Lung (tissue), 12 donors: ENCODE data around the gene WDR20. TPM values are rescaled to one million over a fixed set of nuclear protein-coding genes. Genes with fewer than 3 reads are reported as not detected.
A peak's percentile ranks its signal among the peaks of the same experiment; 100 is the strongest.

ENCODE experiments used
- ATAC-seq: fragments of 200-7000 bp; cut with Tn5 transposase; one replicate; pipeline ENCODE4 v1.9.1; 2020; ENCODE audit warnings: moderate number of reproducible peaks; ENCODE audit not compliant: insufficient read depth, low FRiP score
- DNase-seq, 3 donors: peaks; one replicate each; pipeline ENCODE4 v3.0.0-alpha.2; 2013 to 2017
- H3K27ac ChIP-seq, 2 donors: one replicate each; pipeline ENCODE4 v1.5.1; 2013; ENCODE audit warnings: mild to moderate bottlenecking in 2 of 2, moderate library complexity in 2 of 2, control low read depth in 1 of 2, inconsistent platforms in 1 of 2, low read depth in 1 of 2, low read length in 1 of 2
- H3K27me3 ChIP-seq, 3 donors: one replicate each; pipeline ENCODE4 v1.5.1; 2013; ENCODE audit warnings: low read length in 2 of 3; ENCODE audit not compliant: control insufficient read depth in 3 of 3, insufficient read depth in 3 of 3
- H3K36me3 ChIP-seq, 4 donors: one replicate each; pipeline ENCODE4 v1.5.1; 2013; ENCODE audit warnings: low read length in 4 of 4, mild to moderate bottlenecking in 1 of 4, moderate library complexity in 1 of 4; ENCODE audit not compliant: control insufficient read depth in 4 of 4, insufficient read depth in 4 of 4
- H3K4me1 ChIP-seq, 5 donors: one replicate each; pipeline ENCODE4 v1.5.1; 2013; ENCODE audit warnings: low read length in 5 of 5, mild to moderate bottlenecking in 2 of 5, moderate library complexity in 1 of 5; ENCODE audit not compliant: control insufficient read depth in 5 of 5, insufficient read depth in 5 of 5
- H3K4me3 ChIP-seq: one replicate; pipeline ENCODE4 v1.5.1; 2013; ENCODE audit warnings: mild to moderate bottlenecking, control low read depth, moderate library complexity
- H3K9ac ChIP-seq, 2 donors: one replicate each; pipeline ENCODE4 v1.5.1; 2013; ENCODE audit warnings: low read length in 2 of 2, control low read depth in 1 of 2; ENCODE audit not compliant: insufficient read depth in 1 of 2
- H3K9me3 ChIP-seq, 4 donors: one replicate each; pipeline ENCODE4 v1.5.1; 2013; ENCODE audit warnings: low read length in 3 of 4, mild to moderate bottlenecking in 1 of 4, moderate library complexity in 1 of 4; ENCODE audit not compliant: control insufficient read depth in 4 of 4, insufficient read depth in 3 of 4
- CTCF ChIP-seq: IDR thresholded peaks from 2 replicates; pipeline ENCODE4 v1.5.1; 2012; ENCODE audit warnings: mild to moderate bottlenecking; ENCODE audit errors: control extremely low read depth, extremely low read depth
- WGBS, 2 donors: extraction: QIAGEN DNeasy Blood & Tissue Kit; methylation state at CpG; one replicate each; pipeline ENCODE4 v1.1.7; 2013; 5-methylcytosine and 5-hydroxymethylcytosine counted together
- polyA plus RNA-seq, 2 donors: library from polyadenylated mRNA; stranded (reverse); fragments of 200-250 nt; gene quantifications; one replicate each; pipeline ENCODE4 v1.2.1, GENCODE V29; 2013
- total RNA-seq, 2 donors: library from RNA; depleted of rRNA in 1 of 2; stranded (reverse); fragments of >200 nt in 1 of 2; gene quantifications; one replicate each; pipeline ENCODE4 v1.2.1, GENCODE V29; 2014 to 2021
- donor health status: control.
- donor health status: control.
- donor health status: Bipolar disorder and iron deficiency.
- donor health status: healthy.
- donor health status: DM: yes; HTN: yes; CAD: no.

Gene WDR20
- total and polyA plus RNA-seq, 4 donors, result 10.3 to 30.7 (median 19.7) TPM

GRCh38 chr14:102192840-102193502, 53.3 kb downstream of the WDR20 start:
- no peaks in the 10 kb centered on the region for H3K27me3 ChIP-seq
- ATAC-seq, result no peak
- H3K36me3 ChIP-seq, result peaks cover 5 to 16% (median 8%) of the 10 kb centered on the region in 4 donors
- peaks cover 0 to 11% (median 3%) of the 10 kb centered on the region in 5 donors for H3K4me1 ChIP-seq
- WGBS, 2 donors, result 94 to 95% methylated on average over 13 of the region's 13 CpGs
- H3K9me3 ChIP-seq, result no peaks in the 10 kb centered on the region
- H3K27ac ChIP-seq, result no peak overlapping the region
- H3K4me3 ChIP-seq, result no peak overlapping the region
- DNase-seq, result no peak
- TF ChIP-seq CTCF, result no peak
- H3K9ac ChIP-seq, result no peak overlapping the region

- H3K27me3 ChIP-seq, result no peaks in the 10 kb centered on the region
- TF ChIP-seq CTCF, result no peak
- peaks cover 5 to 28% (median 17%) of the 10 kb centered on the region in 4 donors for H3K36me3 ChIP-seq
- H3K4me3 ChIP-seq, result no peak overlapping the region
- ATAC-seq (no peak), DNase-seq (no peak)
- H3K4me1 ChIP-seq, result peaks cover 0 to 8% (median 3%) of the 10 kb centered on the region in 5 donors
- 74 to 77% methylated on average over 4 of the region's 4 CpGs for WGBS, 2 donors
- no peak overlapping the region for H3K27ac ChIP-seq
- H3K9ac ChIP-seq, result no peak overlapping the region
- H3K9me3 ChIP-seq, result no peaks in the 10 kb centered on the region
Observed at GRCh38 chr14:102194856-102195255, 55.2 kb downstream of the WDR20 start.

- Histone ChIP-seq H3K9ac (no peak overlapping the region), H3K9me3 (no peaks in the 10 kb centered on the region), H3K27me3 (no peaks in the 10 kb centered on the region), H3K4me1 (peaks cover 0 to 8% (median 3%) of the 10 kb centered on the region in 5 donors), H3K27ac (no peak overlapping the region), H3K4me3 (no peak overlapping the region), H3K36me3 (peaks cover 5 to 30% (median 17%) of the 10 kb centered on the region in 4 donors)
- ATAC-seq (no peak), DNase-seq (peak in 1 of 3 donors; percentile 24)
- WGBS, 2 donors, result 68 to 76% methylated on average over 1 of the region's 1 CpG
- no peak for TF ChIP-seq CTCF
Observed at GRCh38 chr14:102195446-102195845, 55.7 kb downstream of the WDR20 start.
